GM19043 (cell line): ENCODE data around the gene RGS12.
A peak's percentile ranks its signal among the peaks of the same experiment; 100 is the strongest.

ENCODE experiments used
- ATAC-seq: cut with Tn5 transposase; IDR thresholded peaks from one replicate; pipeline ENCODE4 v1.9.1; 2021; ENCODE audit warnings: low read depth; ENCODE audit not compliant: unreplicated experiment

The RGS12 gene

DNA sequence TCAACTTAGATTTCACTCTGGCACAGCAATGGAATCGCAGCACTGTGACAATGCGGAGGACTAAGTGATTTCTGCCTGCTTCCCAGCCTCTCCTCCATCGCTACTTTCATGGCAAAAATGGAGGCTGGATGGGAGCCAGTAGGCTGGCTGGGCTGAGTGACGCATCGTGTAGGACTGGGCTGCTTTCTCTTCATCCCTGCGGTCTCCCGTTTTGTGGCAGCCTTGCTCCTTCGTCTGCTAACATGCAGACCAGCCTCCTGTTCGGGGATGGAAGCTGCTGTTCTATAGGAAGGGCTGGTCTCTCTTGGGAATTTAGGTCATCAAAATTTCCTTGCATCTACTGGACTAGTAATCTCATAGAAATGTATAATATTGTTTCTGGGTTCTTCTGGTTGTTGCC lies 15.8 kb upstream of the RGS12 start:
- no peak for ATAC-seq

DNA sequence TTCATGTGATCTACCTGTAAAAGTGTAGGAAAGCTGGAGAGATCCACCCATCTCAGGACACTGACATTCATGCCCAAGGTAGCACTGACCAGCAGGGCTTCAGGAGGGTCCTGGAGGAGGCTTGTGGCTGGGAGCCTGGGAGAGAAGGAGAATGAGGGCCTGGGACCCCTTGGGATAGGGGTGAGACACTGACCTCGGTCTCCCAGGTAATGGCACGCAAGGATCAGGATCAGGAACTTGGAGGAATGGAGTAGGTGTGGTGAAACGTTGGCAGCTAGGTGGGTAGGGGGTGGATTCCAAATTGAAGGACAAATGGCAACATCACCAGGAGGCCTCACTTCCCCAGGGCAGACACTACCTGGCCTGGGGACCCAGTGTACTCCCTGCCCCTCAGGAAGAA lies 12.4 kb upstream of the RGS12 start:
- no peak for ATAC-seq

DNA sequence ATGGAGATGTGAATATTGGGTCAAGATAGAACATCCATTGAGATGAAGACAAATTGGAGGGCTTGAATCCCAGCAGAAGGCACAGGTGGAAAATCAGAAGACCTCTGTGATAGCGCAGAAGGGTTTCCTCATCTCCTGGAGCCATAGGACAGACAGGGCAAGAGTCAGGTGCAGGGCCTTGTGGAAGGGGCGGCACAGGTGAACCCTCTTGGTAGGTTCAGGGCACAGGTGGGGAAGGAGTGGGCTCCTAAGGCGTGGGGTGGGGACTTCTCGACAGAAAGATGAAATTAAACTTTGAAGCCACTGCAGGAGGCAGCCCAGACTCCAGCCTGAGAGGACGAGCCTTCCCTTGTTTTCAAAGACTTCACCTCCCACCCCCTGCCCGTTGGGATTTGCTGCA lies 9.3 kb upstream of the RGS12 start:
- ATAC-seq = no peak

DNA sequence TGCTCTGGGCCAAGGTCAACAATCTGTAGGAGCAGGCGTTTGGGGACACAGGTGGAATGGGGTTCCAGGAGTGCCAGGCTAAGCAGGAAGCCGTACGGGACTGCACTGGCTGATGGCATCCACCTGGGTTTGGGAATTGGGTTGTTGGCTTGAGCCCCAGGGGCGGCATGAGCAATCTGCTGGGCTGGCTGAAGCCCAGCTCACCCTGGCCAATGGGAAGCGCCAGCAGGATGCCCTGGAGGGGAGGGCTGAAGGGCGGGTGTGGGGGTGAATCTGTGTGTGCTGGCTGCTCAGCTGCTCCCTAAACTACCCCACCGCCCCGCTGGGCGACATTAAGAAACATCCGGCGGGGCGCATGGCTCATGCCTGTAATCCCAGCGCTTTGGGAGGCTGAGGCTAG lies 8.9 kb upstream of the RGS12 start:
- no peak for ATAC-seq

DNA sequence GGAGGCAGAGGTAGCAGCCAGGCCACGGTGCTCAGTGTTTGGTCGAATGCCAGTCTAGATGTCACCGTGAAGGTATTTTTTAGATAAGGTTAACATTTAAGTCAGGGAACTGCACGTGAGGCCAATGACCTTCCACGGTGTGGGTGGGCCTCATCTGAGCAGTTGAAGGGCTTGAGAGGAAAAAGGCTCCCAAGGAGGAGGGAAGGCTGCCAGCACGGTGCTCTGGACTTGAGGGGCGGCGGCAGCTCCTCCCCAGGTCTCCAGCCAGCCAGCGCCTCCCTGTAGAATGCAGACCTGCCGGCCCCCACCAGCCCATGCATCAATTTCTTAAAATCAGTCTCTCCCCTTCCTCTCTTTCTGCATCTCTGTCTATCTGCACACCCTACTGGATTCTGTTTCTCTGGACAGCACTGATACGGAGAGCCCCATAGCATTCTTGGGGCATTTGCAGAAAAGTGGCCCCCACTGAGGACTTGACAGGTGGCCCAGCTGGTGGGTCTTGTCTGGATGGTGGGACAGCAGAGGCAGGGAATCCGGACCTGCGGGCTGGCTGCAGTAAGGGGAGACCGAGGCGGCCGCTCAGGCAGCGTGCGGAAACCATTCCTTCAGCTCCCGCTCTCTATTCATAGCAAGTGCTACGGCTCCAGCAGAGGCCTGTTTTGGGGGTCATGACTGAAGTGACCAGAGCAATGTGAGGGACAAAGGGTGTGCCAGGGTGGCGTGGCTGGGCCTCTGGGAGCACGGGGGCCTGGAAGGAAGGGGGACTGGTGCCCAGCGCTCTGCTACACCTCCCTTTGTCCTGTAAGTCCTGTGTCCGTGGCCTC lies 7.9 kb upstream of the RGS12 start:
- no peak for ATAC-seq

DNA sequence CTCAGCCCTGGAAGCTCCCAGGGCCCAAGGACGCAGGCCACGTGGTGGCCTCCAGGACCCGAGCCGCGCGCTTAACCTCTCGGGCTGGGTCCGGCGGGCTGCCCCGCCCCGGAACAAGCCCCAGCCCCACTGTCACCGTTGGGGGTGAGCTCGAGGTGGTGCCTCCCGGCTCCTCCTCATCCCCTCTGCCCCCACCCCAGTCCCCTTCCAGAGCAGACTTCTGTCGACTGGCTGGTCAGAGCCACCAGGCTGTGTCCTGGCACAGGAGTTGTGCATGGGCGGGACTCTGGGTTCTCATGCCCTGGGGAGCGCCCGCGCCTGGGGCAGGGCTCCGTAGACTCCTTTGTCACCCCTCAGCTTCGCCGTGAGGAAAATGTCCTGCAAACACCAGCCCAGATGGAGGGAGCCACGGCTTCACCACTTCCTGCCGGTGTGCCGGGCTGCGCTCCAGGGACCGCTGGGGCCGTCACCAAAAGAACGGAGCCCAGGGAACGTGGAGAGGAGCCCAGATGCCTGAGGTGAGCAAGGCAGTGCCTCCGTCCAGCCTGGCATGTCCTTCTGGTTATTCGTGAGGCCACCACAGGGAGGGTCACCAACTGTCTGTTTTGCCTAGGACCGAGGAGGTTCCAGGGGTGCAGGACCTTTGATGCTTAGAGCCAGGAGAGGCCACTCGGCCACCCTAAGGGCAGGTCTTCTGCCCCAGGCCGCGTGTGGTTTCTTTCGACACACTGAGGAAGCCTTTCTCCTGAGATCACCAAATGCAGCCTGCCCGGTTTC lies 7.1 kb upstream of the RGS12 start:
- peak; percentile 91 for ATAC-seq

DNA sequence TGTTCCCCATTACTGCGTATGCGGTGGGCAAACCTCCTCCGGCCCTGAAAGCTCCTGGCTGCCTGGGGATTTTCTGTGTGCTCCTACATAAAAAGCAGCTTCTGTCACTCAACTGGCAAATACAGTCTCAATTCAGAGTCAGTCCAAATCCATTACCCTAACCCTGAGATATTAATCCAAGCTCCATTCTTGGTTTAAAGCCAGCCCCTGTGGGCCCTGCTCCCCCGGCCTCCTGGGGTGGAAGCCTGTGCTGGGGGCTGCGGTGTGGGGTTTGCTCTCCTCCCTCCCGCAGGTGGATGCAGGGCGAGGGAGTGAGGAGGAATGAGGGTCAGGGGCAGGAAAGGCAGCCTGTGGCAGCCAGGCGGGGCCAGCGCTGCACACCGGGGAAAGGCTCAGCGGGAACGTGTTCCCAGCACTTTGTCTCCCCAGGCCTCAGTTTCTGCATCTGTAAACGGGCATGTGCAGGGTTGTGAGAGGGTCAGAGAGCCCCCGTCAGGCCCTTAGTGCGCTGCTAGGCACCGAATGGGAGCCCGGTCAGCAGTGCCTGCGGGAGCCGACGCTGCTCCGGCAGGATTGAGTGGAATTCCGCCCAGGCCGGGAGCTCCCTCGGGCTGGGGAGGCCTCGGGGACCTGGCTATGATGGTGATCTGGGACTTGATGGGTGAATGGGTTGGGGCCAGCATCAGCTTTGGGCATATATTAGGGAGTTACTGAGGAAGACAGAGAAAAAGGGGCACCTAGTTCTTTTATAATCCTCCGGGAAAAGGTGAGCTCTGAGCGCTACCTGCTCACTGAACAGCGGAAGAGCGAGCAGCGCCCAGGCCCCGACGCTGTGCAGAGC lies 6.3 kb upstream of the RGS12 start:
- ATAC-seq = no peak

DNA sequence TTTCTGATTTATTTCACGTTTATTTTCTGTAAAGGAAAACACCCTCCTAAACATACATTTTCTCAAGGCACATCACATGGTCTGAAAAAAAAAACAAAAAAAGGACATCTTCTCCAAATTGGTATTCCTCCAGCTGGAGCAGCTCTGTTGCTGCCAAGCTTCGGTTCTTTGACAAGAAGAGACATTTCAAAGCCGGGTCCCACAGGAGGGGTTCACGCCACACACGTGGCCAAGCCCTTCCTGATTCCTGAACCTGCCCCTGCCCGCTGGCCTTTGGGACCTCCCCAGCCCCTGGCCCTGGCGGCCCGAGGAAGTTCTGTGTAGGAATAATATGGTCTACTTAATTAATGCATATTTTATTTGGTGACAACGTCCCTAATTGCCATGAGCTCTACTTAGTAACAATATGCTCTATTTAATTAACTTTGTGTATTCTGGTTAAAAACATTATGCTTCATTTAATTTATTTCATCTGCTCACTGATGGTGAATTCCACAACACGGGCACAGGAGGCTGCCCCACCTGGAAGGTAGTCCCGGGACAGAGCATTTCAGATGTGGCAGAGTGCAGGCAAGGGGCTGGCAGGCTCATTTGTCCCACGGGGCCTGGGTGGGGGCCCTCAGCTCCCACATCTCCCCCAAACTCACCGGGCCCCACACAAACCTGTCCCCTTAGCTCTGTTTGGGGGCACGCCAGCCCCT lies 5.4 kb upstream of the RGS12 start:
- no peak for ATAC-seq

DNA sequence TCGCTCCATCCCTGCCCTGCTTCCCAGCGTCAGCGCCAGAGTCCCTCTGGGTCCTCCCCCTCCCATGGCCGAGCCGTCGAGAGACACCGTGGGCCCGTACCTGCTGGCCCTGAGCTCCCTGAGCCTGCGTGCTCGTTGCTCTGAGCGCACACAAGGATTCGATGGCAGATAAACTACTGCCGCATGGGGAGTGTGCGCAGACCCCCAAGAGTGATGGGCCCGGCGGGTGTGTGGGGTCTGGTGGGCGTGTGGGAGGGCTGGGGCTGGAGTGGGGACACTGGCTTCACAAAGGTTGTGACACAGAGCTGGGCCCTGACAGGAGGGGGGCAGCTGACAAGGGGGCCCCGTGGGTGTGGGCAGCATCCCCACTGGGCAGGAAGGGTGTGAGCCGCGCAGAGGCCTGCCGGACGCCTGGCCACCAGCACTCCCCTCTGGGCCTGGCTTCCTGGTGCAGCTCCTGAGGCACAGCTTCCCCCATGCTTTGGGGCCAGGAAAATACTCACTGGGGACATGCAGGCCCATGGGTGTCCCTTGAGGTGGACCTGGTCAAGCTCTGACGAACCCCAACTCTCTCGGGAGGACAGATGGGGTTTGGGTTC lies 4.8 kb upstream of the RGS12 start:
- no peak for ATAC-seq

DNA sequence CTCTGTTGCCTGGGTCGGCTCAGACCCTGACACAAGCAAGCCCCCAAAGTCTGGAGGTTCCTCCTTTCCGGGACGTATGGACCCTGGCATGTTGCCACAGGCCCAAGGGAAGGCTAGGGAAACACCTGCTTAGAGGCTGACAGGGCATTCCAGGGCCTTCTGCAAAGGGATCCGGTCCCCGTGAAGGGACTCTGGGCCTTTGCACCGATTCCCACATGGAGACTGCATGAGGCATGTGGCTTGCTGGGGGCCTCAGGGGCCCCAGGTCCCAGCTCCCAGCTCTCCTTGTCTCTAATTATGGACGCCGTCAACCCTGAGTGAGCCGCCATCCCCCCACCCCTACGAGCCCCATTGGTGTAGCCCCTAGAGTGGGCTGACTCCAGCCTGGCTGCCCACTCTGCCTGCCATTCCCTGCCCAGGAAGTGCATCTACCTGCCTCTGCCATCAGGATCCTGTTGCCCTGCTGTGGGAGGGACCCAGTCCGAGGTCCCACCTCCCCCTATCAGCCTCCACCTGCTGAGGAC lies 4.2 kb upstream of the RGS12 start:
- no peak for ATAC-seq

DNA sequence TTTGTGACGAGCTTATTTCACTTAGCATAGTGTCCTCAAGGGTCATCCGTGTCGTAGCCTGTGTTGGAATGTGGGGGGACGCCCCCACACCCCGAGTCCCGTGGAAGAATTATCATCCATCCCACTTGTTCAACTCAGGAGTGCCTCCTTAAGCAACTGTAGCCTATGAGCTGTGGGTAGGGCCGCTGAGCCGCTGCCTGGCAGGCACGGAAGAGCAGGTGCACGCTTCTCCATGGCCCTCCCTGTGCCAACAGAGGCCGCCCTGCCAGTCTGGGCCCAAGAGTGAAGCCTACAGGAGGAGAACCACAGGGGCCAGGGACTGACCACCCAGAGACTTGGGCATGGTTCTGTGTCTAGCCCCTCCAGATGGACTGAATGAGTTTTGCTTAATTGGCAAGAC lies 2.3 kb upstream of the RGS12 start:
- ATAC-seq = no peak

DNA sequence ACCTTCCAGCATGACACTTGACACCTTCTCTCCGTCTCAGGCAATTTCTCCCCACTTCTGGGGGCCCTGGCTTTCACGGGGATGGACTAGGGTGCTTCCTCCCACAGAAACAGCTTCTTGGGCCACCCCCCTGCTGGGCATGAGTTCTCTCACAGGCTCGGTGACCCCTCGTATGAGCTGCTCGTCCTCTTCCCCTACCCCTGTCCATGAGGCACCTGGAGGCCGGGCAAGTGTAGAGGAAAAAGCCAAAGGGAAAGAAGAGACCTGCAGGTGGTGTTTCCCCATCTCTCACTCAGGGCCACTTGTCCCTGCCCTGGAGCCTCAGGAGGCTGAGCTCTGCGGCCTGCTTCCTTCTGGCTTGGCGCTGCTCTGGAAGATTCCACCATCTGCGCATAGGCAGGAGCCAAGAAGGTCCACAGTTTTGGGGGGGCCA lies 1.9 kb upstream of the RGS12 start:
- ATAC-seq = no peak

DNA sequence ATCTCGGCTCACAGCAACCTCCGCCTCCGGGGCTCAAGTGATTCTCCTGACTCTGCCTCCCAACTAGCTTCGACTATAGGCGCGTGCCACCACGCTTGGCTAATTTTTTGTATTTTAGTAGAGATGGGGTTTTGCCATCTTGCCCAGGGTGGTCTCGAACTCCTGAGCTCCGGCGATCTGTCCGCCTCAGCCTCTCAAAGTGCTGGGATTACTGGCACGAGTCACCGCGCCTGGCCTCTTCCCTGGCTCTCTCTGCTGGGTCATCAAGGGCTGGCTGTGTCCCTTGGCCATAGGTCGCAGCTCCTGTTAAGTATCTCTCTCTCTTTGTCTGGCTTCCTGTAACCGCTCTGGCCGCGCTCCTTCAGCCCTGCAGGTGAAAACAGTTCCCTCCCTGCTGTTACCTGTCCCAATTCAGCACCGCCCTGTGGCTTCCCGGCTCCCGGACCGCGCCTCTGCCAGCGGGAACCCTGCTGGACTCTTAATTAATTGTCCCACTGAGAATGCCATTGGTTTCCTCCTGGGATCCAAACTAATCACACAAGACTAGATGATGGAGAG lies 1.3 kb upstream of the RGS12 start:
- ATAC-seq = no peak

DNA sequence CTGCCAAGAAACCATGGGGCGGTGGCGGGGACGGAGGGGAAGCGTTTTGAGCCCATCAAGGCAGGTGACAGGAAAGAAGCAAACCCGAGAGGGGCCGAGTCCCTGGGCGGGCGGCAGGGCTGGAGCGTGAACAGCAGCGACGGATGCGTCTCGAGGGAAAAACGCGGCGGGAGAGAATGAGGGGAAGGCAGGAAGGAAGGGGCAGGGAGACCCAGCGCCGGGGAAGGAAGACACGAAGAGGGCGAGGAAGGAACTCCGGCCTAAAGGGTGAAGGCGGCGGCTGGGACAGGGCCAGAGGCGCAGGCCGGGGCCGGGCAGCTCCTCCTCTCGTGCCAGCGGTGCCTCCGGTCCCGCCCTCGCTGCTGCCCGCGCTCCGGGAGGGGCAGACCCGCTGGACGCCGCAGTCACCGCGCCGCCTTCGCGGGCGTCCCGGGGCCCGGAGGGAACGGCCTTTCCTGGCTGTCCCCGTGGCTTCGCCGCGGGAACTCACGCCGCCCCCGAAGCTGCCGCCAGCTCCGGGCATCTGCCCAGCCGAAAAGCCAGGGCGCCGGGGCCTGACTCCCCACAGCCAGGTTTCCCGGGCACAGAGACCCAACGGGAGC lies 751 bp upstream of the RGS12 start:
- peak; percentile 13 for ATAC-seq

DNA sequence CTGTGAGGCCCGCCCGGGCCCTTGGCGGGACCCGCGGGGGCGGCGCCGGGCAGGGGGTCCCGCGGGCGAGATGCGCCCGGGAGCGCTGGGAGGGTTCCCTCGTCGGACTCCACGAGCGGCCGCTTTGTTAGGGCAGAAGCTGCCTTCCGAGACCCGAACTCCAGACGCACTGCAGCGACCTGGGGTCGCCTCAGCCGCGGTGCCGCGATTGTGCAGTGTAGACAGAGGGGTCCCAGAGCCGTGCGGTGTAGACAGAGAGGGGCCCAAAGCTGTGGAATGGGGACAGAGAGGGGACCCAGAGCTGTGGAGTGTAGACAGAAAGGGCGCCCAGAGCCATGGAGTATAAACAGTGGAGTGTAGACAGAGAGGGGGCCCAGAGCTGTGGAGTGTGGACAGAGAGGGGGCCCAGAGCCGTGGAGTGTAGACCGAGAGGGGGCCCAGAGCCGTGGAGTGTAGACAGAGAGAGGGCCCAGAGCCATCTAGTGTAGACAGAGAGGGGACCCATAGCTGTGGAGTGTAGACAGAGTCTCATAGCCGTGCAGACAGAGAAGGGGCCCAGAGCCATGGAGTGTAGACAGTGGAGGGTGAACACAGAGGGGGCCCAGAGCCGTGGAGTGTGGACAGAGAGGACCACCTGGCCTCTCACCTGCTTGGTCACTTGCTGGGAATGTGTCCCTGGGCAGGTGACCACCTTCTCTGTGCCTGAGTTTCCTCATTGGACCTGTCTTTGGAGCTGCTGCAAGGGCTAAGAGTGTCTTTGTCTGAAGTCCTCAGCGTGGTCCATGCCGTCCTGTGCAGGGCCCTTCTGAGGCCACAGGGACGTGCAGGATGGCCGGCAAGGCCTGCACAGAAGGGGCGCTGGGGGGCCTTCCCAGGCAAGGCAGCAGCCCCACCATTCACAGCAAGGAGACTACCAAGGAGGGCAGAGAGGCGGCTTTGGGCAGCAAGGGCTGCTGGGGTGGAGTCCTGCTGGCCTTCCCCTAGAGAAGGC lies 875 bp downstream of the RGS12 start:
- ATAC-seq = no peak

DNA sequence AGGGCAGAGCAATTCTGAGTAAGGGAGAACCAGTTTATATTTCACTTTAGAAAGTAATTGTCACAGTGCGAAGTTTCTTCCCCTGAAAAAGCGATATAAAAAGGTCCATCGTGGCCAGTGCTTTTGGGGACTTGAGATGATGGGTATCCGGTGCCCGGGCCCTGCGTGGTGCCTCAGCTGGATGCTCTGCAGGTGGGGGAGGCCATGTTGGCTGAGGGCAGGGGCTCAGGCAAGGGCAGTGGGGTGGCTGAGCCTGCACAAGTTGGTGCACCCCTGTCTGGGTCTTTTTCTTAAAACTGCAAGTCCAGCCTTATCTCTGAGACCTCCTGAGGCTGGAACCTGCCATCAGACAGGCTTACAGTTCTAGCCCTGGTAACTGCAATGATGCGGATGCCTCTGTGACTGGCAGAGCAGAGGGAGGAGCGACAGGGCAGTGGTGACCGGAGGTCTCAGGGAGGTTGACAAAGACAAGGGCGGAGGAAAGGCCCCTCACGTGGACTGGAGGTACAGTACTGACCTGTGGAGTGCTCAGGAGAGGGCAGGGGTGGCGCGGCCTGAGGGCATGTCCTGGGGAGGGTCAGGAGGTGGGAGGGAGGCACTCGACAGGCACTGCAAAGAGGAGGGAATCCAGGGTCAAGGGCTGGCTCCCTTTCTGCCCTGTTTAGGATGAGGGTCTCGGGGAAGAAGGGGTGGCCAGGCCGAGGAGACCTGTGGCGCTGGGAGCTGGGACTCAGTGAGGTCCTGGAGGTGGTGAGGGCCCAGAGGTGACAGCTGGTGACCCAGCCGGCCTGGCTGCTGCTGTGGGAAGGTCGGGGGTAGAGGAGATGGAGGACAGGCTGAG lies 1.8 kb downstream of the RGS12 start:
- ATAC-seq = no peak
